ENCODE data around the gene FOXJ3.

The FOXJ3 gene

GRCh38 chr1:42139444-42139843 is 195.6 kb downstream of the FOXJ3 start:
- DNase-seq: no peak

- no peak for DNase-seq
Measured at GRCh38 chr1:42138586-42138985, 196.4 kb downstream of the FOXJ3 start.

- no peak for DNase-seq
Measured at GRCh38 chr1:42137766-42138165, 197.3 kb downstream of the FOXJ3 start.

- no peak for DNase-seq
Measured at GRCh38 chr1:42136466-42136865, 198.6 kb downstream of the FOXJ3 start.

GRCh38 chr1:42135426-42135825 is 199.6 kb downstream of the FOXJ3 start:
- no peak for DNase-seq

- no peak for DNase-seq
Measured at GRCh38 chr1:42133809-42134526, 201.1 kb downstream of the FOXJ3 start.

GRCh38 chr1:42133390-42133789 is 201.6 kb downstream of the FOXJ3 start:
- DNase-seq: no peak

- no peak for DNase-seq
Measured at GRCh38 chr1:42130061-42130660, 204.9 kb downstream of the FOXJ3 start.

GRCh38 chr1:42128964-42129363 is 206.1 kb downstream of the FOXJ3 start:
- DNase-seq: no peak

- no peak for DNase-seq
Measured at GRCh38 chr1:42128499-42128898, 206.5 kb downstream of the FOXJ3 start.

GRCh38 chr1:42127767-42128166 is 207.3 kb downstream of the FOXJ3 start:
- no peak for DNase-seq

Data from GF-D8 (cell line).